ENCODE measurements around the gene TPRN.

The TPRN gene

GRCh38 chr9:137202966-137203365 is 2.4 kb upstream of the TPRN start:
- Histone ChIP-seq H3K18ac (ENCODE audit: low read depth in 1 of 2, low read length in 2 of 2) (no peak overlapping the region), H3K14ac (ENCODE audit: low read length in 2 of 2) (no peak overlapping the region), H2BK120ac (ENCODE audit: low read depth, low read length) (no peak overlapping the region), H4K8ac (ENCODE audit: low read length) (no peak overlapping the region), H3K4me3 (ENCODE audit: insufficient read depth in 1 of 2, low read depth in 1 of 2, low read length in 2 of 2) (no peak overlapping the region), H2BK5ac (ENCODE audit: low read depth, low read length, poor library complexity, severe bottlenecking) (no peak overlapping the region), H4K91ac (ENCODE audit: low read length) (no peak overlapping the region), H3K4me1 (ENCODE audit: control insufficient read depth, insufficient read depth, low read depth, low read length) (peaks cover 48% of the 10 kb centered on the region), H3K27me3 (ENCODE audit: control insufficient read depth in 1 of 2, insufficient read depth in 1 of 2, low read length in 2 of 2) (no peaks in the 10 kb centered on the region), H3K4me2 (ENCODE audit: low read length, poor library complexity, severe bottlenecking) (no peak overlapping the region), H3K9me3 (ENCODE audit: control insufficient read depth, low read length) (no peaks in the 10 kb centered on the region), H3K9ac (ENCODE audit: low read length) (no peak overlapping the region), H3K36me3 (ENCODE audit: control insufficient read depth in 1 of 2, insufficient read depth in 2 of 2, low read depth in 1 of 2, low read length in 2 of 2) (peaks cover 12 to 14% of the 10 kb centered on the region in 2 experiments), H2AFZ (ENCODE audit: low read depth, low read length) (no peak overlapping the region), H2AK5ac (ENCODE audit: low read length, severe bottlenecking) (no peak overlapping the region), H3K79me1 (replicated peaks; ENCODE audit: low read length, poor library complexity, severe bottlenecking) (peaks cover 32% of the 10 kb centered on the region), H3K4ac (ENCODE audit: low read depth in 1 of 2, low read length in 2 of 2) (no peak overlapping the region), H3K23ac (ENCODE audit: low read length in 2 of 2) (no peak overlapping the region), H2BK15ac (ENCODE audit: low read depth, poor library complexity, severe bottlenecking) (no peak overlapping the region), H3K27ac (ENCODE audit: low read length, poor library complexity, severe bottlenecking) (no peak overlapping the region), H2BK12ac (ENCODE audit: low read length in 2 of 2) (no peak overlapping the region)
- DNase-seq, result no peak
- 88% methylated on average over 8 of the region's 8 CpGs for WGBS

DNA sequence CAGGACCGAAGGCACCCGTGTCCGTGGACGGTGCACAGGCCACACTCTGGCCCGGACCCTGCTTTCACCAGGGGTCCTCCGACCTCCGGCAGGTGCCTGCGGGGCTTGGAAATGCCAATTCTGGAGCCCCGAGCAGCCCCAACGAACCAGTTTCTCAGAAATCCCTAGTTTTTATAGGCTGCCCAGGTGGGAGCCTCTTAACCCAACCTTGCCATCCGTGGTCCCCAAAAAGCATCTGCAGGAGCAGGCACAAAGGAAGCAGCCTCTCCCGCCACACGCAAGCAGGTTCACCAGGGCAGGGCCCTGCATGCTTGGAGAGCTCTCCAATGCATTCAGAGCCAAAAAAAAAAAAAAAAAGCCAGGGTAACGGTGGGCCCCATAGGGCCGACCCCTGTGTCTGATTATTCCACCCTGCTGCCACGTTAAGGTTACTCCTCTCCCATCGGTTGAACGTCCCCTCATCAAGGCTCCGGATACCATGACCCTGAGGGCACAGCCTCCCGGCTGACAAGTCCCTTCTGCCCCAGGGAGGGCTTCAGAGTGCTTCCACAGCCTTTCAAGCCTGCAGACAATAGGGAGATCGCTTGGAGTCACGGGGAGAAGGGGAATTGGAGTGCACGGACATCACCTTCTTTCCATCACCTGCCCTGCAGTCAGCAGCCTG is 796 bp upstream of the TPRN start:
- H2BK120ac ChIP-seq (ENCODE audit: low read depth, low read length), result no peak overlapping the region

DNA sequence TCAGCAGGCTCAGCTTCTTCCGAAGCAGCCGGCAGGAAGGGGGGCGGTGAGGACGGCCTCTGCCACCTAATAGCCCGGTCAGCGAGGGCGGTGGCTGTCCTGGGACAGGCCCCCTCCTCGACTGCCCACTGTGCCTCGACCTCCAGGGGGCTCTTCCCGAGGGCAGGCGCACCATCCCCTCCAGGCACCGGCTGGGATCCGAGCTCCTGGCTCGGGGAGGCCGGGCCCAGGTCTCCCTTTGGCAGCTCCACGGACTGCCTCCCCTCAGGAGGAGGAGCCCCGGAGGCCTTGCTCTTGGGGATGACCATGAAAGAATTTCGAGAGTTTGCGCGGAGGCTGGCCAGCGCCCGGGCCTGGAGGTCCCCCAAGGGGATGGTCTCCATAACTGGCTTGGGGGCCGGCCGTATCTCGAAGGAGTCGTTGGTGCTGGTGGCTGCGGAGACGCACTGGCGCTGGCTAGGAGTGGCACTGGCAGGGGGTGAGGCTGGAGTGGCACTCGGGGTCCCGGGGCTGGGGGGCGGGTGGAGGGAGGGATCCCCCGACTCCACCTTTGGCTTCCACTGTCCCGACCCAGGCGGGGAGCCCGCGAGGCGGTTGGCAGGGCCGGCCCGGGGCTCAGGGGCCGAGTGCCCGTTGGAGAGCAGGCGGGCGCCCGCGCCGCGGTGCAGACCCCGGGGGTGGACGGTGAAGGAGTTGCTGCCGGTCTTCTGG is 975 bp downstream of the TPRN start:
- WGBS, result 32% methylated on average over 29 of the region's 51 CpGs
- DNase-seq, result no peak
- H3K18ac ChIP-seq (ENCODE audit: low read depth in 1 of 2, low read length in 2 of 2), result no peak overlapping the region
- H3K36me3 ChIP-seq (ENCODE audit: control insufficient read depth in 1 of 2, insufficient read depth in 2 of 2, low read depth in 1 of 2, low read length in 2 of 2), result peaks cover 3 to 18% of the 10 kb centered on the region in 2 experiments
- no peak overlapping the region for H2BK5ac ChIP-seq (ENCODE audit: low read depth, low read length, poor library complexity, severe bottlenecking)
- H3K14ac ChIP-seq (ENCODE audit: low read length in 2 of 2), result peak overlapping the region in 1 of 2 experiments; percentile 53
- peak overlapping the region; percentile 17 for H2BK15ac ChIP-seq (ENCODE audit: low read depth, poor library complexity, severe bottlenecking)
- H3K4me3 ChIP-seq (ENCODE audit: insufficient read depth in 1 of 2, low read depth in 1 of 2, low read length in 2 of 2), result peak overlapping the region; percentile 71 to 74
- no peak overlapping the region for H3K27ac ChIP-seq (ENCODE audit: low read length, poor library complexity, severe bottlenecking)
- H2AK5ac ChIP-seq (ENCODE audit: low read length, severe bottlenecking), result no peak overlapping the region
- peak overlapping the region in 1 of 2 experiments; percentile 44 for H3K4ac ChIP-seq (ENCODE audit: low read depth in 1 of 2, low read length in 2 of 2)
- peaks cover 58% of the 10 kb centered on the region for H3K4me1 ChIP-seq (ENCODE audit: control insufficient read depth, insufficient read depth, low read depth, low read length)
- no peaks in the 10 kb centered on the region for H3K9me3 ChIP-seq (ENCODE audit: control insufficient read depth, low read length)
- no peak overlapping the region for H4K8ac ChIP-seq (ENCODE audit: low read length)
- H3K9ac ChIP-seq (ENCODE audit: low read length), result peak overlapping the region; percentile 57
- no peaks in the 10 kb centered on the region for H3K27me3 ChIP-seq (ENCODE audit: control insufficient read depth in 1 of 2, insufficient read depth in 1 of 2, low read length in 2 of 2)
- H2BK120ac ChIP-seq (ENCODE audit: low read depth, low read length), result peak overlapping the region; percentile 8
- H2BK12ac ChIP-seq (ENCODE audit: low read length in 2 of 2), result no peak overlapping the region
- no peak overlapping the region for H2AFZ ChIP-seq (ENCODE audit: low read depth, low read length)
- H3K4me2 ChIP-seq (ENCODE audit: low read length, poor library complexity, severe bottlenecking), result peak overlapping the region; percentile 87
- H3K23ac ChIP-seq (ENCODE audit: low read length in 2 of 2), result peak overlapping the region in 1 of 2 experiments; percentile 73
- H4K91ac ChIP-seq (ENCODE audit: low read length), result no peak overlapping the region
- peaks cover 31% of the 10 kb centered on the region for H3K79me1 ChIP-seq (replicated peaks; ENCODE audit: low read length, poor library complexity, severe bottlenecking)

More for the DNA sequence above, 796 bp upstream of the TPRN start:
- WGBS, result 31% methylated on average over 21 of the region's 23 CpGs
- peak overlapping the region in 1 of 2 experiments; percentile 87 for H3K14ac ChIP-seq (ENCODE audit: low read length in 2 of 2)
- no peaks in the 10 kb centered on the region for H3K27me3 ChIP-seq (ENCODE audit: control insufficient read depth in 1 of 2, insufficient read depth in 1 of 2, low read length in 2 of 2)
- H3K79me1 ChIP-seq (replicated peaks; ENCODE audit: low read length, poor library complexity, severe bottlenecking), result peaks cover 32% of the 10 kb centered on the region
- peak overlapping the region in 1 of 2 experiments; percentile 67 for H3K23ac ChIP-seq (ENCODE audit: low read length in 2 of 2)
- H3K9me3 ChIP-seq (ENCODE audit: control insufficient read depth, low read length), result no peaks in the 10 kb centered on the region
- H3K4me3 ChIP-seq (ENCODE audit: insufficient read depth in 1 of 2, low read depth in 1 of 2, low read length in 2 of 2), result peak overlapping the region; percentile 74 to 88
- H2BK5ac ChIP-seq (ENCODE audit: low read depth, low read length, poor library complexity, severe bottlenecking), result no peak overlapping the region
- peak overlapping the region; percentile 3 to 65 for H3K4ac ChIP-seq (ENCODE audit: low read depth in 1 of 2, low read length in 2 of 2)
- H3K4me2 ChIP-seq (ENCODE audit: low read length, poor library complexity, severe bottlenecking), result peak overlapping the region; percentile 94
- peaks cover 53% of the 10 kb centered on the region for H3K4me1 ChIP-seq (ENCODE audit: control insufficient read depth, insufficient read depth, low read depth, low read length)
- H3K36me3 ChIP-seq (ENCODE audit: control insufficient read depth in 1 of 2, insufficient read depth in 2 of 2, low read depth in 1 of 2, low read length in 2 of 2), result peaks cover 3 to 5% of the 10 kb centered on the region in 2 experiments
- H3K9ac ChIP-seq (ENCODE audit: low read length), result peak overlapping the region; percentile 87
- DNase-seq, result no peak
- no peak overlapping the region for H3K27ac ChIP-seq (ENCODE audit: low read length, poor library complexity, severe bottlenecking)
- H4K8ac ChIP-seq (ENCODE audit: low read length), result peak overlapping the region; percentile 93
- H3K18ac ChIP-seq (ENCODE audit: low read depth in 1 of 2, low read length in 2 of 2), result peak overlapping the region; percentile 75 to 97
- no peak overlapping the region for H2BK15ac ChIP-seq (ENCODE audit: low read depth, poor library complexity, severe bottlenecking)
- H2BK12ac ChIP-seq (ENCODE audit: low read length in 2 of 2), result no peak overlapping the region
- H2AK5ac ChIP-seq (ENCODE audit: low read length, severe bottlenecking), result no peak overlapping the region
- peak overlapping the region; percentile 91 for H2AFZ ChIP-seq (ENCODE audit: low read depth, low read length)
- H4K91ac ChIP-seq (ENCODE audit: low read length), result peak overlapping the region; percentile 40

DNA sequence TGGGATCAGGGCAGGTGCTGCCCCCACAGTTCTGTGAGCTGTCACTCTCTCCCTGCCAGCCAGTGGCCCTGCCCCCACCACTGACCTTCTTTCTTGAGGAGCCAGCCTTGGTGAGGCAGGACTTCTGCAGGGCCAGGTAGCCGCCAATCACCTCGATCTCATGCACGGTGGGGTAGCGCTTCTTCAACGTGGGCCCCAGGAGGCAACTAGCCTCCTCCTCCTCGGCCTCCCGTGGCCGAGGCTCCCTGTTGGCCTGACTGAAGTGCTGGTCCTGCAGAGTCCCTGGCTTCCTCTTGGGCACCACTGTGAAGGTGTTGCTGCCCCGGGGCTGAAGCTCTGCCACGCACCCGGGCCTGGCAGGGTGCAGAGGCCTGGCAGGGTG is 1.6 kb downstream of the TPRN start:
- Histone ChIP-seq H4K8ac (ENCODE audit: low read length) (no peak overlapping the region), H3K4me2 (ENCODE audit: low read length, poor library complexity, severe bottlenecking) (peak overlapping the region; percentile 87), H3K27ac (ENCODE audit: low read length, poor library complexity, severe bottlenecking) (no peak overlapping the region), H2BK120ac (ENCODE audit: low read depth, low read length) (no peak overlapping the region), H2BK15ac (ENCODE audit: low read depth, poor library complexity, severe bottlenecking) (no peak overlapping the region), H3K4ac (ENCODE audit: low read depth in 1 of 2, low read length in 2 of 2) (no peak overlapping the region), H3K4me3 (ENCODE audit: insufficient read depth in 1 of 2, low read depth in 1 of 2, low read length in 2 of 2) (peak overlapping the region in 1 of 2 experiments; percentile 71), H2AFZ (ENCODE audit: low read depth, low read length) (no peak overlapping the region), H2AK5ac (ENCODE audit: low read length, severe bottlenecking) (no peak overlapping the region), H2BK12ac (ENCODE audit: low read length in 2 of 2) (no peak overlapping the region), H3K4me1 (ENCODE audit: control insufficient read depth, insufficient read depth, low read depth, low read length) (peaks cover 60% of the 10 kb centered on the region), H3K36me3 (ENCODE audit: control insufficient read depth in 1 of 2, insufficient read depth in 2 of 2, low read depth in 1 of 2, low read length in 2 of 2) (peaks cover 2 to 19% of the 10 kb centered on the region in 2 experiments), H3K9ac (ENCODE audit: low read length) (peak overlapping the region; percentile 57), H3K27me3 (ENCODE audit: control insufficient read depth in 1 of 2, insufficient read depth in 1 of 2, low read length in 2 of 2) (no peaks in the 10 kb centered on the region), H3K14ac (ENCODE audit: low read length in 2 of 2) (peak overlapping the region in 1 of 2 experiments; percentile 2), H2BK5ac (ENCODE audit: low read depth, low read length, poor library complexity, severe bottlenecking) (no peak overlapping the region), H3K18ac (ENCODE audit: low read depth in 1 of 2, low read length in 2 of 2) (no peak overlapping the region), H3K79me1 (replicated peaks; ENCODE audit: low read length, poor library complexity, severe bottlenecking) (peaks cover 31% of the 10 kb centered on the region), H4K91ac (ENCODE audit: low read length) (peak overlapping the region; percentile 63), H3K9me3 (ENCODE audit: control insufficient read depth, low read length) (no peaks in the 10 kb centered on the region), H3K23ac (ENCODE audit: low read length in 2 of 2) (peak overlapping the region in 1 of 2 experiments; percentile 57)
- DNase-seq, result no peak
- 91% methylated on average over 11 of the region's 11 CpGs for WGBS
